Heart right ventricle (tissue), 16 donors: ENCODE data around the gene PDS5B. TPM values are rescaled to one million over a fixed set of nuclear protein-coding genes. Genes with fewer than 3 reads are reported as not detected.

Experiments used
- ATAC-seq, 8 donors: fragments of 200-7000 bp; cut with Tn5 transposase; one replicate each; pipeline ENCODE4 v1.9.1; 2020; ENCODE audit warnings: mild to moderate bottlenecking in 8 of 8, moderate library complexity in 8 of 8, moderate number of reproducible peaks in 1 of 8
- DNase-seq, 2 donors: peaks; one replicate each; pipeline ENCODE4 v3.0.0-alpha.2; 2020
- H3K27ac ChIP-seq, 10 donors: fragments of 200-600 bp; sonication (generic) in 2 of 10; one replicate each; pipeline versions ENCODE4 v1.5.0 to v1.8.0; 2020 to 2022; ENCODE audit warnings: mild to moderate bottlenecking in 3 of 10
- H3K27me3 ChIP-seq, 7 donors: fragments of 200-600 bp; one replicate each; pipeline ENCODE4 v1.8.0; 2021 to 2022; ENCODE audit warnings: mild to moderate bottlenecking in 2 of 7
- H3K36me3 ChIP-seq, 9 donors: fragments of 200-600 bp; sonication (generic) in 1 of 9; one replicate each; pipeline versions ENCODE4 v1.5.0 to v1.8.0; 2020 to 2022; ENCODE audit warnings: mild to moderate bottlenecking in 2 of 9
- H3K4me1 ChIP-seq, 9 donors: fragments of 200-600 bp; sonication (generic) in 1 of 9; one replicate each; pipeline versions ENCODE4 v1.5.0 to v1.8.0; 2020 to 2022; ENCODE audit warnings: mild to moderate bottlenecking in 4 of 9
- H3K4me3 ChIP-seq, 10 donors: fragments of 200-600 bp; sonication (generic) in 2 of 10; one replicate each; pipeline versions ENCODE4 v1.5.0 to v1.8.0; 2020 to 2022; ENCODE audit warnings: mild to moderate bottlenecking in 7 of 10, moderate library complexity in 2 of 10
- H3K9me3 ChIP-seq, 11 donors: fragments of 200-600 bp in 10 of 11; sonication (generic) in 2 of 11; one replicate each; pipeline versions ENCODE4 v1.5.0 to v1.8.0; 2013 to 2022; ENCODE audit warnings: mild to moderate bottlenecking in 2 of 11, control low read depth in 1 of 11, moderate library complexity in 1 of 11
- CTCF ChIP-seq, 9 donors: fragments of 200-600 bp; sonication (generic) in 2 of 9; IDR thresholded peaks; one replicate each; pipeline versions ENCODE4 v1.5.0 to v1.8.0; 2021 to 2022; ENCODE audit warnings: antibody characterized with exemption in 9 of 9, mild to moderate bottlenecking in 5 of 9, moderate library complexity in 1 of 9
- WGBS, 2 donors: extraction: QIAGEN DNeasy Blood & Tissue Kit; methylation state at CpG; one replicate each; pipeline ENCODE4 v1.1.7; 2013; ENCODE audit warnings: inconsistent platforms in 1 of 2; 5-methylcytosine and 5-hydroxymethylcytosine counted together
- intact Hi-C, 10 donors: fragments of 100-400 bp; cut with DNase I; formaldehyde crosslinking; loops; one replicate each; pipeline versions ENCODE4 v1.11.1 to v1.14.2; 2022
- polyA plus RNA-seq, 2 donors: library from polyadenylated mRNA; stranded (reverse); fragments of 200-250 nt; gene quantifications; one replicate each; pipeline ENCODE4 v1.2.3, GENCODE V29; 2013
- total RNA-seq, 10 donors: library from RNA; stranded (reverse); fragmentation: NEBNext Ultra II Directional in 3 of 10; extraction: Animal tissue kit (Norgen Biotek cat#: 25700) in 3 of 10; gene quantifications; one replicate each; pipeline versions ENCODE4 v1.2.1 to v1.2.4, GENCODE V29; 2021 to 2023
- donor health status: Arrhythmogenic right ventricular cardiomyopathy.
- donor health status: ischemic (EF 13 %, LVEDD 7.1; RV severe dilation, severe dysfunction).
- donor health status: healthy with polysubstance abuse.
- donor health status: DM: no; HTN: yes; CAD: no.
- donor health status: DM: no; HTN: no; CAD: no.
- donor health status: ischemic (EF 25% LVEDD 6.9; RV normal size, moderate dysfunction).
- donor health status: ischemic (EF 25% LVEDD 5.7; RV mildly dilated, moderate dysfunction).
- donor health status: healthy.
- donor health status: DM: yes; HTN: yes; CAD: no.
- donor health status: Ischemic cardiomyopathy.
- donor health status: ischemic (EF 35%, LVEDD 5.7; RV mildly dilated, moderate dysfunction).
- donor health status: nonischemic (EF 11% LVEDD 7.7; RV severe dilation, severe dysfunction).
- donor health status: DM: yes; HTN: yes; CAD: no.
- donor health status: PGD.
- donor health status: ischemic (EF 29% LVEDD 5.4; RV normal size, mild dysfunction).
- donor health status: nonischemic (EF 23%, LVEDD 6.1; RV moderate dilation, normal function).

PDS5B gene
- total and polyA plus RNA-seq, 12 donors = 5.6 to 29.6 (median 19.9) TPM

GRCh38 chr13:32676242-32676641 is 90.0 kb downstream of the PDS5B start:
- Histone ChIP-seq H3K9me3 (peaks cover 0 to 7% (median 0%) of the 10 kb centered on the region in 11 donors), H3K36me3 (peaks cover 0 to 87% (median 3%) of the 10 kb centered on the region in 9 donors), H3K27ac (no peak overlapping the region), H3K27me3 (no peaks in the 10 kb centered on the region), H3K4me1 (no peaks in the 10 kb centered on the region), H3K4me3 (no peak overlapping the region)
- ATAC-seq (no peak), DNase-seq (no peak)
- intact Hi-C loops = no loop called here
- WGBS, 2 donors = 85 to 96% methylated on average over 4 of the region's 4 CpGs
- TF ChIP-seq CTCF (IDR thresholded peaks at IDR 0.05) = no peak

GRCh38 chr13:32682130-32682529 is 95.9 kb downstream of the PDS5B start:
- intact Hi-C loops = loop anchor here in 1 of 10 donors (10.0 kb wide), 1 partner anchor 223 kb away; no protein-coding TSS in a partner anchor
- Histone ChIP-seq H3K36me3 (peaks cover 0 to 81% (median 0%) of the 10 kb centered on the region in 9 donors), H3K4me1 (no peaks in the 10 kb centered on the region), H3K4me3 (no peak overlapping the region), H3K27ac (no peak overlapping the region), H3K9me3 (no peaks in the 10 kb centered on the region), H3K27me3 (no peaks in the 10 kb centered on the region)
- 94 to 100% methylated on average over 1 of the region's 1 CpG for WGBS, 2 donors
- DNase-seq (no peak), ATAC-seq (no peak)
- no peak for TF ChIP-seq CTCF (IDR thresholded peaks at IDR 0.05)

GRCh38 chr13:32682740-32683139 is 96.5 kb downstream of the PDS5B start:
- H3K4me3 ChIP-seq = no peak overlapping the region
- intact Hi-C loops = loop anchor here in 1 of 10 donors (10.0 kb wide), 1 partner anchor 222 kb away; no protein-coding TSS in a partner anchor
- no peaks in the 10 kb centered on the region for H3K4me1 ChIP-seq
- DNase-seq = no peak
- H3K9me3 ChIP-seq = no peaks in the 10 kb centered on the region
- ATAC-seq = no peak
- no peaks in the 10 kb centered on the region for H3K27me3 ChIP-seq
- H3K36me3 ChIP-seq = peaks cover 0 to 83% (median 0%) of the 10 kb centered on the region in 9 donors
- no peak overlapping the region for H3K27ac ChIP-seq
- TF ChIP-seq CTCF (IDR thresholded peaks at IDR 0.05) = no peak
- WGBS, 2 donors = 91 to 94% methylated on average over 6 of the region's 6 CpGs

- Histone ChIP-seq H3K9me3 (no peaks in the 10 kb centered on the region), H3K4me3 (no peak overlapping the region), H3K36me3 (peaks cover 0 to 60% (median 0%) of the 10 kb centered on the region in 9 donors), H3K27me3 (no peaks in the 10 kb centered on the region), H3K27ac (no peak overlapping the region), H3K4me1 (no peaks in the 10 kb centered on the region)
- ATAC-seq (no peak), DNase-seq (no peak)
- TF ChIP-seq CTCF (IDR thresholded peaks at IDR 0.05) = no peak
- intact Hi-C loops = loop anchor here in 1 of 10 donors (10.0 kb wide), 1 partner anchor 218 kb away; no protein-coding TSS in a partner anchor
- WGBS, 2 donors = 77 to 87% methylated on average over 2 of the region's 2 CpGs
Observed at GRCh38 chr13:32687275-32687674, 101.0 kb downstream of the PDS5B start.
